Stimulated activated CD8-positive, alpha-beta memory T cell treated with anti-CD3 and anti-CD28 coated beads, Interleukin-15, amount 100 ng/mL, for 1 hour (primary cell): ENCODE results near the gene SRGAP3.

Experiments used
- DNase-seq: peaks from one replicate; pipeline ENCODE4 v3.0.0-alpha.2; 2020; ENCODE audit warnings: low read depth

SRGAP3 gene

DNA sequence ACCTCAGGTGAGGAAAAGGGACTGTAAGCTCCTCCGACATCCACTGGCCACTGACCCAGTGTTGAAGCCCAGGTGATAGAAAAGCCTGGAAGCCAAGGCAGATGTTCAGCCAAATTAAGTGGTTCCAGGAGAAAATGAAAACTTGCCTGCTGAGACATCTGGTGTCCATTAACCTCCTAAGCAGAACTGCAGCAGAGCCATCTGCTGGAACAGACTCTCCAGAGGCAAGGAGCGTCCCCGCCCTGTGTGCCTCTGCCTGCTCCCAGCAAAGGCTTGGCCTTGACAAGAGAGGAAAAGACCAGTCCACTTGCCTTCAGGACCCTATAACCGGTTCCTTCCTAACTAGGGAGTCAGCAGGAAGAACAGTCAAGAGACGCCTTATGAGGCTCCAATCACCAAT lies 48.2 kb downstream of the SRGAP3 start:
- DNase-seq = no peak

DNA sequence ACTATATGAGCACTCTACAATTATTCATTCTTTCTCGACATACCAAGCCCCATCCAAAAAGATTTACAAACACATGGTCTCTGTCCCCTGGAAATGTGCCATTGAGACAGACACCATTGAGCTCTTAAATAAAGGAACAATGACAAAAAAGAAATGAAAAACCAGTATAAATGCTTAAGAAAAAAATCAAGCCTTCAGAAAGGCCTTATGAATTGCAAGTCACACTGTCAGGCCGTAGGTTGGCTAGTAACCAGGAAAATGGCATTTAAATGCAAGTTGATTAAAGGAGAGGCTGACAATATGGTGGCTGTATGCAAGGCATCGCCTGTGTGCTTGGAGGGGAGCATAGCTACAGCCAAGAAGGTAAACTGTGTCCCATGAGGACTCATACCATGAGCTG lies 49.7 kb downstream of the SRGAP3 start:
- no peak for DNase-seq

GRCh38 chr3:9198899-9199335 lies 50.5 kb downstream of the SRGAP3 start:
- DNase-seq = no peak

DNA sequence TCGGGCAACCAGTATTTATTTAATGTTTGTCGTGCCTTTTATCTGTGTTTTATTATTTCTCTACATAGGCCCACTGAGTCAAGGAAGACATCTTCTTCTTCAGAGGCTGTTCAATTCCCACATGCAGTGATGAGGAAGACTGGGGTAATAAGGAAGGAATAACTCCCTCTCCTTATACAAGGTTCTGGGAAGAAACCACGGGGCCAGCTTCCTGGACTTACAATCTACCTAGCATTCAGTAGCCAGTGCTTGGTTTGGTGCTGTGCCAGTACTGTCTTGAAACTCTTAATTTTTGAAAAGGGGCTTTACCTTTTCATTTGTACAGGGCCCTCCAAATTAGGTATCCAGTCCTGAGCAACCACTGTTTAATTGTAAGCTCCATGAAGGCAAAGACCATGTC lies 51.2 kb downstream of the SRGAP3 start:
- no peak for DNase-seq

- DNase-seq = no peak
These were observed 53.4 kb downstream of the SRGAP3 start for GRCh38 chr3:9196020-9196419.

GRCh38 chr3:9195390-9195789 lies 54.1 kb downstream of the SRGAP3 start:
- DNase-seq = no peak

- no peak for DNase-seq
These were observed 54.8 kb downstream of the SRGAP3 start for GRCh38 chr3:9194509-9195184.

DNA sequence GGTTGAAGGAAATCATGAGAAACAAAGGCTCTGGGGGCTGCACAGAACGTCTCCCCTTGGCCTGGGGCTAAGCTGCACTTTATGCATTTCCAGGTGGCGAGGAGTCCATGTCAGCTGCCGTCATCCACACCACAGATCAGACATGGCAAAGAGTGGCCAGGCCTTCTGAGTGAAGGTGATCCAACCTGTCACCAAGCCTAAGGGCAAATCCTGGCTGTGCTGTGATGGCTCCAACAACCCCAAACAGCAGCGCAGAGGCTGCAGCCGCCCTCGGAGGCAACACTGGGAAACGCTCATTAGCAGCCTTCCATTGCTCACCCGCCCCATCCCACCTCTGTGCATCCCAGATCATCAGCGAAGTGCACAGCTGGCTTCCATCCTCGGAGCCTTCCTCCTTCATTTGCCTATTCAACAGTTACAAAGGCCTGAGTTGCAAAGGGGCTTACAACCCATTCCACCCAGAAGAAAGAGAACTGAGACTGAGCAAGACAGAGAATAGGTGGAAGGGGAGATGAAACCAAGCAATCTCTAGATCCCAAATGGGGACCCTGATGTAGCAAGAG lies 55.7 kb downstream of the SRGAP3 start:
- no peak for DNase-seq

- no peak for DNase-seq
These were observed 56.2 kb downstream of the SRGAP3 start for GRCh38 chr3:9193211-9193610.

- DNase-seq = no peak
These were observed 57.0 kb downstream of the SRGAP3 start for GRCh38 chr3:9192248-9193025.

DNA sequence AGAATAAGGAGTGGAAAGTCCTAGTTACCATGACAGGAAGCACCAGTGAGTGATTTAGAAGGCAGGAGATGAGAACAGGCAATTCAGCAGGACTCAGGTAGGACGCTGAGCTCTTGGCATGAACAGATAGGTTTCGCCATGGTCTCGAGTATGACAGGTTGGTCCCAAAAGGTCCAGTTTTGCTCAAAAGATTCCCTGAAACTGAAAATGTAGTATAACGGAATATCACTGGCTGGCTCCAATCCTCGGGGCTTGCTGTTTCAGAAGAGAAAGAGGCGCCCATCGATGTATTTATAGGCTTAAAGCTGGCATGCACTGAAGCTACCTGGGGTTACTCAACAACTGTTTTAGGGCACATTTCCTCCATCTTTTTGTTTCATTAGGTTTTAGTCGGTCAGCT lies 59.2 kb downstream of the SRGAP3 start:
- DNase-seq = no peak

GRCh38 chr3:9188583-9188982 lies 60.9 kb downstream of the SRGAP3 start:
- DNase-seq = no peak

DNA sequence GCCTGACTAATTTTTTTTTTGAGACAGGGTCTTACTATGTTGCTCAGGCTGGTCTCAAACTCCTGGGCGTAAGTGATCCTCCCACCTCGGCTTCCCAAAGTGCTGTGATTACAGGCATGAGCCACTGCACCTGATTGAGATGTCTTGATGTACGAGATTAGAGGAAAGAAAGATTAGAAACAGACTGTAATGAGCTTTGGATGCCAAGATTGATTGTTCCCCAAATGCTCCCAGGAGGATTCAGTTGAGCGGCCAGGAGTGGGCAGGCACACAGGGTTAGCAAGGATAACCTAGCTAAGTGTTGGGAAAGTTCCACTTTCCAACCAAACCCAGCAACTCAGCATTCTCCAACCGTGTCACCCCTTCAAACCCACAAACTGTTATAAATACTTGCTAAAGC lies 63.7 kb downstream of the SRGAP3 start:
- no peak for DNase-seq

DNA sequence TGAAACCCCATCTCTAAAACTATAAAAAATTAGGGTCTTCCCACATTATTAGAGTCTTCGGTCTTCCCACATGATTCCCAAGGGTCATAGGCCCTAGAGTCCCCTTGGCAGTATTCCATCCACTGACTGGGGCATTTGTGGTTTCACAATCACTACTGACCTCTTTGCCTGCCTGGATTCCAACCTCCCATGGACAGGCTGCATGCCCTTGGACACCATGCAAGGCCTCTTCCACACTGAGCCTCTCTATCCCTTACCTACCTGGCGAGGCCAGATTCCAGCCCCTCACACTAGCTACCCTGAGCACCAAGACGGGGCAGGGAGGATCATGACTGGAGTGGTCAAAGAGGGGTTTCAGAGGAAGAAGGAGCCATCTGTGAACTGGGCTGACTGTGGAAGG lies 64.4 kb downstream of the SRGAP3 start:
- DNase-seq = no peak

GRCh38 chr3:9184461-9184835 lies 65.0 kb downstream of the SRGAP3 start:
- no peak for DNase-seq

DNA sequence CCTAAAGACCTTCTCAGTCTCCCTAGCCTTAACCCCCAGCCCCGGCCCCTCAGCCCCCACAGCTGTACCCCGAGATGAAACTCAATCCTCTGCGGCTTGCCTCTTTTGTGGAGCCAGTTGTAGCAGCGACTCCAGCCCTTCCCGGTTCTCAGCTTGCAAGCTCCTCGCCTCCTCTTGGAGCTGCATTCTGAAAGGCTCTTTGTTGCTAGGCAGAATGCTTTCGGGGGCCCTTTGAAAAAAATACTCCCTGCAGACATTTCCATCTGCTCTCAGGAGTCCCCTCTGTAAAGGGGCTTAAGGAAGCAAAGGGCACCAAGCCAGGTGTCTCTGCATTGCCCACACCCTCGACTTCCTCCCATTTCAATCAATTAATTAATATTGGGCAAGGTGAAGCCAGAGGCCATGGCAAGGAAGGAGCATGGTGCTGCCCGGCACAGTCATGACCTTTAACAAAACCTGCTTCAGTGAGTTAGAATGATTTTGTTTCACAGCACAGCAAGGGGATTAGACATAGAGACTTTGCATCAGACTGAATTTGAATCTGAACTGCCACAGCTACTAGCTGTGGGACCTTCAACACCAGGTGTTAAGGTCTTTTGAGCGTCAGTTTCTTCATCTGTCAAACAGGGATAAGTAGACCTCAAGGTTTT lies 65.5 kb downstream of the SRGAP3 start:
- no peak for DNase-seq

GRCh38 chr3:9183011-9183410 lies 66.4 kb downstream of the SRGAP3 start:
- DNase-seq = no peak

GRCh38 chr3:9180764-9181117 lies 68.7 kb downstream of the SRGAP3 start:
- DNase-seq = no peak

GRCh38 chr3:9179826-9180763 lies 69.4 kb downstream of the SRGAP3 start:
- DNase-seq = no peak

DNA sequence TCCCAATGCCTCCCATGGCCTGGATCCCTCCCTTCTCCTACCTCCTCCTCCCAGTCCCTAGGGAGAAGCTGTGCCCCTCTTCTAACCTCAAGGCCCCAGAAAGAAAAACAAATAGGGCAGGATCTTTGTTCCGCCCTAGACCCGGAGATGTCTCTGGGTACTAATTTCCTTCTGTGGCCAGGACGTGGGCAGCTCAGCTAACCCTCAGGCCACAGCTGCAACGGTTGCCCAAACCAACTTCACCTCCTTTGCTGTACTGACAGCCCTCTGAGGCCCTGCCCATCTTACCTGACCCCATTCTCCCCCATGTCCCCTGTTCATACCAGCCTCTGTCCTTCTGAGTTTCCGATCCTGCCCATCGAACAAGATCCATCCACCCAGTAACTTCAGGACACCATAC lies 70.7 kb downstream of the SRGAP3 start:
- DNase-seq = no peak

- DNase-seq = no peak
These were observed 74.0 kb downstream of the SRGAP3 start for GRCh38 chr3:9175421-9175820.

DNA sequence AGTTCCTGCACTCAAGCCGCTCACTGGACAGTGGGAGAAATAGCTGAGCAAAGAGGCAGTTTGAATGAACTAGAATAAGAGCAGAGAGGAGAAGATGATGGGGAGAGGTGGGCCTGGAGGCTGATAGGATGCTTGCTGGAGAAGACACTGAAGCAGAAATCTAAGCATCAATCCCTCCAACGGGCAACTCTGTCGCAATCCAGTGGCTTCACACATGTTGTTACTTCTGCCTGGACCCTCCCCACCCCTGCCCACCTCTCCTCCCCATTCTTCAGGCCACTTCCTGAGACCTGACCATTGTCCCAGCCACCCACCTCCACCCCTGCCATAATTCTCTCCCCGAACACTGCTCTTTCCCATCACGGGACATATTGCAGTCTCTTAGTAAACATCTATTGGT lies 76.0 kb downstream of the SRGAP3 start:
- no peak for DNase-seq
